Mucosa of descending colon (tissue), 3 donors: Measurements from ENCODE around the gene RABGGTA. TPM values are rescaled to one million over a fixed set of nuclear protein-coding genes. Genes with fewer than 3 reads are reported as not detected.

Source experiments
- ATAC-seq: fragments of 200-7000 bp; cut with Tn5 transposase; one replicate; pipeline ENCODE4 v1.9.1; 2020; ENCODE audit warnings: mild to moderate bottlenecking, moderate library complexity
- DNase-seq, 3 donors: peaks; one replicate each; pipeline ENCODE4 v3.0.0-alpha.2; 2020
- H3K36me3 ChIP-seq: fragments of 200-600 bp; one replicate; pipeline ENCODE4 v1.8.0; 2021; ENCODE audit warnings: low read depth, mild to moderate bottlenecking
- H3K4me1 ChIP-seq: fragments of 200-600 bp; one replicate; pipeline ENCODE4 v1.8.0; 2021; ENCODE audit warnings: low read depth, mild to moderate bottlenecking
- H3K4me3 ChIP-seq: fragments of 200-600 bp; one replicate; pipeline ENCODE4 v1.8.0; 2021; ENCODE audit warnings: mild to moderate bottlenecking
- H3K9me3 ChIP-seq: fragments of 200-600 bp; one replicate; pipeline ENCODE4 v1.8.0; 2021; ENCODE audit warnings: mild to moderate bottlenecking
- CTCF ChIP-seq: fragments of 200-600 bp; IDR thresholded peaks from one replicate; pipeline ENCODE4 v1.8.0; 2022; ENCODE audit warnings: antibody characterized with exemption, mild to moderate bottlenecking
- intact Hi-C, 2 donors: fragments of 100-400 bp; cut with DNase I in 1 of 2; cut with micrococcal nuclease in 1 of 2; formaldehyde crosslinking; loops; one replicate each; pipeline versions ENCODE4 v1.11.0 to v1.11.1; 2022; cut with DNase I, micrococcal nuclease
- total RNA-seq, 3 donors: library from RNA; stranded (reverse); fragmentation: NEBNext Ultra II Directional in 2 of 3; extraction: Animal tissue kit (Norgen Biotek cat#: 25700) in 2 of 3; gene quantifications; one replicate each; pipeline versions ENCODE4 v1.2.1 to v1.2.4, GENCODE V29; 2021 to 2023
- donor health status: DM: no; HTN: no; CAD: no; lungs with moderate emphysema.
- donor health status: DM: no; HTN: no; CAD: no.
- donor health status: DM: no; HTN: yes; CAD: no.

The RABGGTA gene
- total RNA-seq, 3 donors from 2014 or later = 31.6 to 52.9 (median 41.3) TPM

DNA sequence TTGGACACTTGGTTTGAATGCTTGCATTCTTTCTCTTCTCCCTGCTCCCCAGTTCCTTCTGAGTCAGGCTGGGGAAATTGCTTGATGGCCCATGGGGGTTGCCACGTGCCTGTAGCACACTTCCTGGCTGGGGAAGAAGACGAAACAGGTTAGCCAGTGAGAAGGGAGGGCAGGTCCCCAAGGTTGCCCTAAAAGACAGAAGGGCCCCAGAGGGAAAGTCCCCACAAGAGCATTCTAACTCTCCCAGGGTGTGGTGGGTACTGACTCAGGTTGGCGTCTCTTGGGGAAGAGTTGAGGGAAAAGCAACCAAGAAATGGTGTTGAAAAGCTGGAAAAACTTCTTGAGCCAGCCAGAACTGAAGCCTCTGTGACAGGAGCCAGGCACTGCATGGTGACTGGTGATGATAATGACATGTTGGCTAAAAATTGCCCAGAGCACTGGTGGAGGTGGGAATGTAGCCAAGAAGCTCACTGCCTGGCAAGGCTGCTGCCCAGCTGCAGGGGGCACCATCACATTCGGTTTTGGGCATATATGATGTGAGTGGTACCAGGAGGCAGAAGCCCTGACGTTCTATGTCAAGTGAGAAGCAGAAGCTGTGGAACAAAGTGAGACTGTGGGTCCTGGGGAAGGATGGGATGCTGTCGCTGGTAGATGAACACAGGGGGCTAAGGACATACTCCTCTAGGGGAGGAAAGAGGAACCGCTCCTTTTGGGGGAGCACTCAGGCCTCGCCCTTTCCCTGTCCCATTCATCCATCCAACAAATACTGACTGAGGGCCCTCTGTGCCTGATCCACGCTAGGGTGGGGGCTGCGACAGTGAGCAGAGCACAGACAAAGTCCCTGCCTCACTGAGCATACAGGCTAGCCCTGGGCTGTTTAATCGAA lies 8.1 kb upstream of the RABGGTA start:
- ATAC-seq (peak; percentile 41), DNase-seq (no peak)
- no peaks in the 10 kb centered on the region for H3K36me3 ChIP-seq
- no peaks in the 10 kb centered on the region for H3K4me1 ChIP-seq
- no peak for TF ChIP-seq CTCF
- intact Hi-C loops = no loop called here
- H3K4me3 ChIP-seq = no peak overlapping the region
- H3K9me3 ChIP-seq = no peaks in the 10 kb centered on the region

- no peaks in the 10 kb centered on the region for H3K9me3 ChIP-seq
- no peaks in the 10 kb centered on the region for H3K36me3 ChIP-seq
- no peak for DNase-seq
- no peaks in the 10 kb centered on the region for H3K4me1 ChIP-seq
- TF ChIP-seq CTCF = no peak
- intact Hi-C loops = no loop called here
- H3K4me3 ChIP-seq = no peak overlapping the region
- no peak for ATAC-seq
Observed at GRCh38 chr14:24278424-24278823, 7.0 kb upstream of the RABGGTA start.

GRCh38 chr14:24277606-24278321 lies 6.4 kb upstream of the RABGGTA start:
- DNase-seq (peak in 1 of 3 donors; percentile 23), ATAC-seq (peak; percentile 29)
- H3K9me3 ChIP-seq = no peaks in the 10 kb centered on the region
- no peak overlapping the region for H3K4me3 ChIP-seq
- TF ChIP-seq CTCF = no peak
- intact Hi-C loops = no loop called here
- H3K4me1 ChIP-seq = no peaks in the 10 kb centered on the region
- H3K36me3 ChIP-seq = no peaks in the 10 kb centered on the region

DNA sequence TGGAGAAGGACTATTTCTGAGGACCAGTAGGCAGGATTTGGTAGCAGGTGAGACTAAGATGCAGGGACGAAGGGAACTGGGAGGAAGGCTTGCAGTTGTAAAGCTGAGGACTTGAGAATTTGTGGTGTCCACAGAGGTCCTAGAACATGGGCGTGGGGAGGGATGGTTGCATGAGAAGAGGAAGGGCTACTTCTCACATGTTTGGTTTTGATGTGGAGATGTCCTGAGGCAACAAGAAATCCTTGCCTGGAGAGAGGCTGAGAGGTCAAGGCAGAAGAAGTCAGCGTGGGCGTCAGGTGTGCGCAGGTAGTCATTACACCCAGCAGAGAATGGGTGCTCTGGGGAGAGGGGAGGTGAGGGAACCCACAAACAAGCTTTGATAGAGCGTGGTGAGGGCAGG lies 5.7 kb upstream of the RABGGTA start:
- intact Hi-C loops = no loop called here
- no peak for TF ChIP-seq CTCF
- DNase-seq (no peak), ATAC-seq (no peak)
- Histone ChIP-seq H3K4me3 (no peak overlapping the region), H3K36me3 (no peaks in the 10 kb centered on the region), H3K4me1 (no peaks in the 10 kb centered on the region), H3K9me3 (no peaks in the 10 kb centered on the region)

DNA sequence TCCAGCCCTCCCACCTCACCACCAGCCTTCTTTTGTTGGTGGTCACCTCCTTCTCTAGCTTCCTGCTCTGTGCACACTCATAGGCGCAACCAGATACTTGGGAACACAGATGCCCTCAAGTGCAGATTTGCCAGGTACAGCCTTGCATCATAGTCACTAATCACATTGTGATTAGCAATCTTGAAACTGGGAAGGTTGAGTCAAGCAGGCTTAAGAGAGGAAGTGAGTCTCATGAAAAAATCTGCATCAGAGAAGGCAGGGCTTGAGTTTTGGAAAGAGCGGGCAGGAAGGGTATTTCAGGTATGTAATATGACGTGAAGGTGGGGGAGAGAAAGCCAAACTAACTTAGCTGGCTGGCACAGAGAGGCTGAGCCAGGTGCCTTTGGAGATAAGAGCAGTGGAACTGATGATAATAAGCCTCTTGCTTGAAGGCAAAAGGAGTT lies 2.7 kb upstream of the RABGGTA start:
- no peak for DNase-seq
- H3K36me3 ChIP-seq = no peaks in the 10 kb centered on the region
- no peak overlapping the region for H3K4me3 ChIP-seq
- no peaks in the 10 kb centered on the region for H3K4me1 ChIP-seq
- intact Hi-C loops = no loop called here
- H3K9me3 ChIP-seq = no peaks in the 10 kb centered on the region
- TF ChIP-seq CTCF = no peak
- no peak for ATAC-seq
